HepG2 (cell line): Measurements from ENCODE around the gene PRKCZ. TPM values are rescaled to one million over a fixed set of nuclear protein-coding genes. Genes with fewer than 3 reads are reported as not detected.
A peak's percentile ranks its signal among the peaks of the same experiment; 100 is the strongest.

Source experiments
- HES4 ChIP-seq: sonication (generic); formaldehyde crosslinking; IDR thresholded peaks from 2 replicates; pipeline ENCODE4 v1.9.0; 2021; ENCODE audit warnings: mild to moderate bottlenecking, missing genetic modification reagents, borderline replicate concordance
- MED1 ChIP-seq: sonication (generic); formaldehyde crosslinking; IDR thresholded peaks from 2 replicates; pipeline ENCODE4 v1.4.0; 2020; ENCODE audit warnings: missing genetic modification reagents
- MTA1 ChIP-seq: sonication (generic); formaldehyde crosslinking; IDR thresholded peaks from 2 replicates; pipeline ENCODE4 v1.4.0; 2020; ENCODE audit warnings: missing genetic modification reagents, mild to moderate bottlenecking, borderline replicate concordance
- NFRKB ChIP-seq: fragments of 450-650 bp; IDR thresholded peaks from 2 replicates; pipeline ENCODE4 v1.6.1; 2017
- PTBP1 ChIP-seq: fragments of 200-400 bp; formaldehyde crosslinking; IDR thresholded peaks from 2 replicates; pipeline ENCODE4 v1.6.1; 2018; ENCODE audit warnings: low read length, low read depth; ENCODE audit not compliant: poor library complexity, severe bottlenecking
- SP2 ChIP-seq: sonication (generic); formaldehyde crosslinking; IDR thresholded peaks from 2 replicates; pipeline ENCODE4 v1.5.1; 2020; ENCODE audit warnings: mild to moderate bottlenecking, missing genetic modification reagents
- ZNF101 ChIP-seq: sonication (generic); formaldehyde crosslinking; IDR thresholded peaks from 2 replicates; pipeline ENCODE4 v1.4.0; 2020; ENCODE audit warnings: mild to moderate bottlenecking, low read depth, missing genetic modification reagents, borderline replicate concordance
- ZNF350 ChIP-seq: sonication (generic); formaldehyde crosslinking; IDR thresholded peaks from 2 replicates; pipeline ENCODE4 v1.4.0; 2020; ENCODE audit warnings: mild to moderate bottlenecking, low read depth, missing genetic modification reagents, borderline replicate concordance
- ZNF7 ChIP-seq: IDR thresholded peaks from 2 replicates; pipeline ENCODE4 v1.6.1; 2016; ENCODE audit warnings: missing biosample characterization, missing genetic modification reagents
- ZNF709 ChIP-seq: sonication (generic); formaldehyde crosslinking; IDR thresholded peaks from 2 replicates; pipeline ENCODE4 v1.5.0; 2020; ENCODE audit warnings: mild to moderate bottlenecking, missing genetic modification reagents
- ZNF839 ChIP-seq: sonication (generic); formaldehyde crosslinking; IDR thresholded peaks from 2 replicates; pipeline ENCODE4 v1.4.0; 2020; ENCODE audit warnings: missing genetic modification reagents, mild to moderate bottlenecking, borderline replicate concordance
- polyA plus RNA-seq, 8 experiments: library from polyadenylated mRNA; depleted of rRNA in 3 of 8; stranded (reverse) in 7 of 8; unstranded in 1 of 8; fragments of >200 nt; fragmentation: Illumina TruSeq in 4 of 8; extraction: Trizol in 4 of 8; gene quantifications; 2 replicates each; pipeline versions ENCODE4 v1.2.1 to v1.2.3, GENCODE V29; 2011 to 2016; ENCODE audit warnings: low read depth in 4 of 8, missing spikeins in 1 of 8, mixed read lengths in 1 of 8; ENCODE audit not compliant: insufficient read depth in 1 of 8
- total RNA-seq, 5 experiments: library from RNA; depleted of rRNA; stranded (reverse); fragments of >200 nt; fragmentation: Illumina TruSeq; extraction: Trizol; gene quantifications; 2 replicates each; pipeline ENCODE4 v1.2.3, GENCODE V29; 2016; ENCODE audit warnings: low read depth in 1 of 5
- TF ChIP-seq, protein P1 (sequence below): sonication (generic); formaldehyde crosslinking; IDR thresholded peaks from one replicate; pipeline ENCODE4 v1.5.1; 2020; ENCODE audit warnings: mild to moderate bottlenecking, missing genetic modification reagents; ENCODE audit errors: not compliant biosample characterization
- TF ChIP-seq, protein P2 (sequence below): sonication (generic); formaldehyde crosslinking; IDR thresholded peaks from 2 replicates; pipeline ENCODE4 v1.5.0; 2020; ENCODE audit warnings: mild to moderate bottlenecking, missing genetic modification reagents
- TF ChIP-seq, protein P3 (sequence below): IDR thresholded peaks from 2 replicates; pipeline ENCODE4 v1.6.1; 2018; ENCODE audit warnings: missing genetic modification reagents, mild to moderate bottlenecking, missing compliant biosample characterization
- TF ChIP-seq, protein P4 (sequence below): sonication (generic); formaldehyde crosslinking; IDR thresholded peaks from 2 replicates; pipeline ENCODE4 v1.8.1; 2023; ENCODE audit warnings: mild to moderate bottlenecking, inconsistent platforms, moderate library complexity, missing genetic modification reagents, borderline replicate concordance

The PRKCZ gene
- total and polyA plus RNA-seq, 2 of the 13 experiments (the other 11 are each of a cell fraction or from before 2014, with no cell fraction given), result 34.7 to 85.2 TPM

DNA sequence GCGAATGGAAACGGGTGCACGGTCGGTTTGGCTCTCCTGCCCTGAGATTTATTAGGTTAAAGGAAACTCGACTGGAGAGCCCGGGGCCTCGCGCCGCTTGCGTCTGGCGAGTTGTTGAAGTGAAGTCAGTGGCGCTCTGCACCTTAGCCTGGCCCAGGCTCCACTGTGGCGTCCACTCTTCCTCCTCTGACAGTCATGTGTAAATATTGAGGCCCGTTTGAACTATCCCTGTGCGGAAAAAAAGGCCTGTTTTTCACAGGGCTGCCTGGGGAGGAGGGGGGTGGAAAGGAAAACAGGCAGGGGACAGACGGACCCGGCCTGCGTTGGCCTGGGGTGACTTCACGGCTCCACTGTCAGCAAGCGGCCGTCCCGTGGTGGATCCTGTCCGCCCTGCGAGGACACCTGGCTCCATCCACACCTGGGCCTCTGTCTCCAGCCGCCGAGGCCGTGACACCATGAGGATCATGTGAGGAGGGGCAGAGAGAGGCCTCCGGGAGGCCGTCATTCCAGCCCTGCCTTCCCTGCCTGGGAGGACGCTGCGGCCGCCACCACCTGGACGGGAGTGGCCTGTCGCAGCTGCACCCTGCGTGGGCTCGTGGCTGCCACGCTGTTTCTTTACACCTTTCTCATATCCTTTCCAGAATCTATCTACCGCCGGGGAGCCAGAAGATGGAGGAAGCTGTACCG lies 84.6 kb downstream of the PRKCZ start (continued):
- TF ChIP-seq, protein P1, sequence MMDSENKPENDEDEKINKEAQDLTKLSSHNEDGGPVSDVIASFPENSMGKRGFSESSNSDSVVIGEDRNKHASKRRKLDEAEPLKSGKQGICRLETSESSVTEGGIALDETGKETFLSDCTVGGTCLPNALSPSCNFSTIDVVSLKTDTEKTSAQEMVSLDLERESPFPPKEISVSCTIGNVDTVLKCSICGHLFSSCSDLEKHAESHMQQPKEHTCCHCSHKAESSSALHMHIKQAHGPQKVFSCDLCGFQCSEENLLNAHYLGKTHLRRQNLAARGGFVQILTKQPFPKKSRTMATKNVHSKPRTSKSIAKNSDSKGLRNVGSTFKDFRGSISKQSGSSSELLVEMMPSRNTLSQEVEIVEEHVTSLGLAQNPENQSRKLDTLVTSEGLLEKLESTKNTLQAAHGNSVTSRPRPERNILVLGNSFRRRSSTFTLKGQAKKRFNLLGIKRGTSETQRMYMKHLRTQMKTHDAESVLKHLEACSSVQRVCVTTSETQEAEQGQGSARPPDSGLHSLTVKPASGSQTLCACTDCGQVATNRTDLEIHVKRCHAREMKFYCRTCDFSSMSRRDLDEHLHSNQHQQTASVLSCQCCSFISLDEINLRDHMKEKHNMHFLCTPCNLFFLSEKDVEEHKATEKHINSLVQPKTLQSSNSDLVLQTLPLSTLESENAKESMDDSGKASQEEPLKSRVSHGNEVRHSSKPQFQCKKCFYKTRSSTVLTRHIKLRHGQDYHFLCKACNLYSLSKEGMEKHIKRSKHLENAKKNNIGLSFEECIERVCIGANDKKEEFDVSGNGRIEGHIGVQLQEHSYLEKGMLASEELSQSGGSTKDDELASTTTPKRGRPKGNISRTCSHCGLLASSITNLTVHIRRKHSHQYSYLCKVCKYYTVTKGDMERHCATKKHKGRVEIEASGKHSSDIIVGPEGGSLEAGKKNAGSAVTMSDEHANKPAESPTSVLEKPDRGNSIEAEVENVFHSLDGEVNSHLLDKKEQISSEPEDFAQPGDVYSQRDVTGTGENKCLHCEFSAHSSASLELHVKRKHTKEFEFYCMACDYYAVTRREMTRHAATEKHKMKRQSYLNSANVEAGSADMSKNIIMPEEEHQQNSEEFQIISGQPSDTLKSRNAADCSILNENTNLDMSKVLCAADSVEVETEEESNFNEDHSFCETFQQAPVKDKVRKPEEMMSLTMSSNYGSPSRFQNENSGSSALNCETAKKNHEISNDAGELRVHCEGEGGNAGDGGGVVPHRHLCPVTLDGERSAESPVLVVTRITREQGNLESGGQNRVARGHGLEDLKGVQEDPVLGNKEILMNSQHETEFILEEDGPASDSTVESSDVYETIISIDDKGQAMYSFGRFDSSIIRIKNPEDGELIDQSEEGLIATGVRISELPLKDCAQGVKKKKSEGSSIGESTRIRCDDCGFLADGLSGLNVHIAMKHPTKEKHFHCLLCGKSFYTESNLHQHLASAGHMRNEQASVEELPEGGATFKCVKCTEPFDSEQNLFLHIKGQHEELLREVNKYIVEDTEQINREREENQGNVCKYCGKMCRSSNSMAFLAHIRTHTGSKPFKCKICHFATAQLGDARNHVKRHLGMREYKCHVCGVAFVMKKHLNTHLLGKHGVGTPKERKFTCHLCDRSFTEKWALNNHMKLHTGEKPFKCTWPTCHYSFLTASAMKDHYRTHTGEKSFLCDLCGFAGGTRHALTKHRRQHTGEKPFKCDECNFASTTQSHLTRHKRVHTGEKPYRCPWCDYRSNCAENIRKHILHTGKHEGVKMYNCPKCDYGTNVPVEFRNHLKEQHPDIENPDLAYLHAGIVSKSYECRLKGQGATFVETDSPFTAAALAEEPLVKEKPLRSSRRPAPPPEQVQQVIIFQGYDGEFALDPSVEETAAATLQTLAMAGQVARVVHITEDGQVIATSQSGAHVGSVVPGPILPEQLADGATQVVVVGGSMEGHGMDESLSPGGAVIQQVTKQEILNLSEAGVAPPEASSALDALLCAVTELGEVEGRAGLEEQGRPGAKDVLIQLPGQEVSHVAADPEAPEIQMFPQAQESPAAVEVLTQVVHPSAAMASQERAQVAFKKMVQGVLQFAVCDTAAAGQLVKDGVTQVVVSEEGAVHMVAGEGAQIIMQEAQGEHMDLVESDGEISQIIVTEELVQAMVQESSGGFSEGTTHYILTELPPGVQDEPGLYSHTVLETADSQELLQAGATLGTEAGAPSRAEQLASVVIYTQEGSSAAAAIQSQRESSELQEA, result peak; percentile 43
- TF ChIP-seq SP2 (no peak), HES4 (CRISPR knock-in tag) (0 out of 2 replicates have a peak, but pooled peaks have one; percentile 20), MED1 (CRISPR knock-in tag) (peak; percentile 74), ZNF709 (CRISPR knock-in tag) (0 out of 2 replicates have a peak, but pooled peaks have one; percentile 10), ZNF101 (CRISPR knock-in tag) (no peak), PTBP1 (no peak), ZNF839 (CRISPR knock-in tag) (0 out of 2 replicates have a peak, but pooled peaks have one; percentile 27), MTA1 (CRISPR knock-in tag) (no peak; the same call in 1 of the 2 replicates), ZNF350 (CRISPR knock-in tag) (peak; percentile 43; the same call in 1 of the 2 replicates), NFRKB (no peak), ZNF7 (CRISPR knock-in tag) (no peak)
- TF ChIP-seq, protein P2, sequence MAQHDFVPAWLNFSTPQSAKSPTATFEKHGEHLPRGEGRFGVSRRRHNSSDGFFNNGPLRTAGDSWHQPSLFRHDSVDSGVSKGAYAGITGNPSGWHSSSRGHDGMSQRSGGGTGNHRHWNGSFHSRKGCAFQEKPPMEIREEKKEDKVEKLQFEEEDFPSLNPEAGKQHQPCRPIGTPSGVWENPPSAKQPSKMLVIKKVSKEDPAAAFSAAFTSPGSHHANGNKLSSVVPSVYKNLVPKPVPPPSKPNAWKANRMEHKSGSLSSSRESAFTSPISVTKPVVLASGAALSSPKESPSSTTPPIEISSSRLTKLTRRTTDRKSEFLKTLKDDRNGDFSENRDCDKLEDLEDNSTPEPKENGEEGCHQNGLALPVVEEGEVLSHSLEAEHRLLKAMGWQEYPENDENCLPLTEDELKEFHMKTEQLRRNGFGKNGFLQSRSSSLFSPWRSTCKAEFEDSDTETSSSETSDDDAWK (CRISPR knock-in tag), result no peak
- TF ChIP-seq, protein P3, sequence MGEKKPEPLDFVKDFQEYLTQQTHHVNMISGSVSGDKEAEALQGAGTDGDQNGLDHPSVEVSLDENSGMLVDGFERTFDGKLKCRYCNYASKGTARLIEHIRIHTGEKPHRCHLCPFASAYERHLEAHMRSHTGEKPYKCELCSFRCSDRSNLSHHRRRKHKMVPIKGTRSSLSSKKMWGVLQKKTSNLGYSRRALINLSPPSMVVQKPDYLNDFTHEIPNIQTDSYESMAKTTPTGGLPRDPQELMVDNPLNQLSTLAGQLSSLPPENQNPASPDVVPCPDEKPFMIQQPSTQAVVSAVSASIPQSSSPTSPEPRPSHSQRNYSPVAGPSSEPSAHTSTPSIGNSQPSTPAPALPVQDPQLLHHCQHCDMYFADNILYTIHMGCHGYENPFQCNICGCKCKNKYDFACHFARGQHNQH (CRISPR knock-in tag), result peak; percentile 78
- TF ChIP-seq, protein P4, sequence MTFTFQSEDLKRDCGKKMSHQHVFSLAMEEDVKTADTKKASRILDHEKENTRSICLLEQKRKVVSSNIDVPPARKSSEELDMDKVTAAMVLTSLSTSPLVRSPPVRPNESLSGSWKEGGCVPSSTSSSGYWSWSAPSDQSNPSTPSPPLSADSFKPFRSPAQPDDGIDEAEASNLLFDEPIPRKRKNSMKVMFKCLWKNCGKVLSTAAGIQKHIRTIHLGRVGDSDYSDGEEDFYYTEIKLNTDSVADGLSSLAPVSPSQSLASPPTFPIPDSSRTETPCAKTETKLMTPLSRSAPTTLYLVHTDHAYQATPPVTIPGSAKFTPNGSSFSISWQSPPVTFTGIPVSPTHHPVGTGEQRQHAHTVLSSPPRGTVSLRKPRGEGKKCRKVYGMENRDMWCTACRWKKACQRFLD (CRISPR knock-in tag), result no peak
